Measurements from ENCODE around the gene MPND.
"Not testable (repeated sequence)": the region's sequence is repeated elsewhere in the genome, so short reads cannot be mapped to it uniquely, and the experiment has no call there.

DNA sequence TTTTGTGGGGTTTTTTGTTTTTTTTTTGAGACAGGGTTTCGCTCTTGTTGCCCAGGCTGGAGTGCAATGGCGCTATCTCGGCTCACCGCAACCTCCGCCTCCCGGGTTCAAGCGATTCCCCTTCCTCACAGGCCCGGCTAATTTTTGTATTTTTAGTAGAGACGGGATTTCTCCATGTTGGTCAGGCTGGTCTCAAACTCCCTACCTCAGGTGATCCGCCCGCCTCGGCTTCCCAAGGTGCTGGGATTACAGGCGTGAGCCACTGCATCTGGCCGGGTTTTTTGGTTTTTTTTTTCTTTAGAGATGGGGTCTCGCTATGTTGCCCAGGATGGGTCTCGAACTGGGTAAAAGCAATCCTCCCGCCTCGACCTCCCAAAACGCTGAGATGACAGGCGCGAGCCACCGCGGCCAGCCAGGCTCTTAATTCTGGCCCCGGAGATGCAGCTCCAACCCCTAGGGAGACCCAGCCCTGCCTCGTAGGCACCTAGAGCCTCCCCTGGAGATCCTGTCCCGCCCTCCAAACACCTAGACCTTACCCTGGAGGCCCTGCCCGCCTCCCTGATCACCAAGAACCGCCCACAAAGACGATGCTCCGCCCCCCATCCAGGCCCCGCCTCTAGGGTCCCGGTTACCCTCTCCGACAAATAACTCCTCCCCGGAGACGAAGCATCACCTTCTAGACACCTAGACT, 14.2 kb upstream of the MPND start:
- TF ChIP-seq, protein P1, sequence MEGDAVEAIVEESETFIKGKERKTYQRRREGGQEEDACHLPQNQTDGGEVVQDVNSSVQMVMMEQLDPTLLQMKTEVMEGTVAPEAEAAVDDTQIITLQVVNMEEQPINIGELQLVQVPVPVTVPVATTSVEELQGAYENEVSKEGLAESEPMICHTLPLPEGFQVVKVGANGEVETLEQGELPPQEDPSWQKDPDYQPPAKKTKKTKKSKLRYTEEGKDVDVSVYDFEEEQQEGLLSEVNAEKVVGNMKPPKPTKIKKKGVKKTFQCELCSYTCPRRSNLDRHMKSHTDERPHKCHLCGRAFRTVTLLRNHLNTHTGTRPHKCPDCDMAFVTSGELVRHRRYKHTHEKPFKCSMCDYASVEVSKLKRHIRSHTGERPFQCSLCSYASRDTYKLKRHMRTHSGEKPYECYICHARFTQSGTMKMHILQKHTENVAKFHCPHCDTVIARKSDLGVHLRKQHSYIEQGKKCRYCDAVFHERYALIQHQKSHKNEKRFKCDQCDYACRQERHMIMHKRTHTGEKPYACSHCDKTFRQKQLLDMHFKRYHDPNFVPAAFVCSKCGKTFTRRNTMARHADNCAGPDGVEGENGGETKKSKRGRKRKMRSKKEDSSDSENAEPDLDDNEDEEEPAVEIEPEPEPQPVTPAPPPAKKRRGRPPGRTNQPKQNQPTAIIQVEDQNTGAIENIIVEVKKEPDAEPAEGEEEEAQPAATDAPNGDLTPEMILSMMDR (conservative IDR thresholded peaks at IDR 0.05; ENCODE audit: low read length), result not testable (repeated sequence)
- not testable (repeated sequence) for TF ChIP-seq EZH2phosphoT487 (IDR thresholded peaks at IDR 0.05; ENCODE audit: borderline replicate concordance, low read depth, low read length)

Data from OCI-LY7 (cell line).